Left renal cortex interstitium (tissue), 4 donors: Measurements from ENCODE around the gene NPC2. TPM values are rescaled to one million over a fixed set of nuclear protein-coding genes. Genes with fewer than 3 reads are reported as not detected.

Experiments
- DNase-seq, 4 donors: peaks; one replicate each; pipeline ENCODE4 v3.0.0-alpha.2; 2013; ENCODE audit warnings: low read depth in 4 of 4, low spot score in 2 of 4, missing footprints in 1 of 4
- polyA plus RNA-seq, 4 donors: library from polyadenylated mRNA; unstranded; fragments of 120-200 nt; gene quantifications; one replicate each; pipeline ENCODE4 v1.2.1, GENCODE V29; 2013; ENCODE audit not compliant: insufficient read length in 4 of 4

The NPC2 gene
- polyA plus RNA-seq, 4 donors: 302 to 330 (median 316) TPM

DNA sequence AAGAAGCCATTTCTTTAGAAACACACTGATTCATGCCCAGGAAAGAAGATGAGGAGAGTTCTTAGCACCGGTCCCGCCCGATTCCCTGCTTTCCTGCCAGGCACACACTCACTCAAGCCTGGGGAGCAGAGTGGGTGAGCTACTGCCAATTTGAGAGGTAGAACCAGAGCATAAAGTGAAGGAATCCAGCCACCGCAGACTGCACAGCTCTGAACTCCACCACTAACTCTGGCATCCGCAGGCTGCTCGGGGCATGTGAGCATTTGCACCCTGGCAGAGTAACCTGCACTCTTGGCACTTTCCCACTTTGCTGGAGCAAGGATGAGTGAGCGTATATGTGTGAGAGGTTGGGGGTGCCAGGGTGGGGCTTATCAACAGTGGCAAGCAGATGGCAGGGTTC lies 63.1 kb downstream of the NPC2 start:
- no peak for DNase-seq

Other genes starting within 250 kb of the NPC2 start
- 100 to 1,000 TPM in 2 of 4 donors, 10 to 100 TPM in 2; 74.6 to 156 (median 116) TPM for gene ABCD4, start 190.4 kb downstream of the NPC2 start, polyA plus RNA-seq
- not detected for gene VRTN, start 144.8 kb downstream of the NPC2 start, polyA plus RNA-seq
- gene SYNDIG1L, start 67.1 kb downstream of the NPC2 start, polyA plus RNA-seq: under 1 TPM; 0.21 to 0.29 (median 0.26) TPM
- gene ISCA2, start 460 bp upstream of the NPC2 start, polyA plus RNA-seq: 10 to 100 TPM; 36.1 to 43.5 (median 42.7) TPM
- gene LTBP2, start 118.9 kb upstream of the NPC2 start, polyA plus RNA-seq: 1 to 10 TPM; 2.6 to 4.9 (median 3.4) TPM
- 10 to 100 TPM; 33.5 to 38.0 (median 35.0) TPM for gene AREL1, start 219.8 kb upstream of the NPC2 start, polyA plus RNA-seq
- gene FCF1, start 219.8 kb upstream of the NPC2 start, polyA plus RNA-seq: 10 to 100 TPM; 51.2 to 69.7 (median 58.6) TPM